Measurements from ENCODE around the gene TIMM8A. TPM values are rescaled to one million over a fixed set of nuclear protein-coding genes. Genes with fewer than 3 reads are reported as not detected.

TIMM8A gene
- polyA plus RNA-seq, 1 of the 3 experiments (the other 2 are of a cell fraction) = 14.2 TPM

DNA sequence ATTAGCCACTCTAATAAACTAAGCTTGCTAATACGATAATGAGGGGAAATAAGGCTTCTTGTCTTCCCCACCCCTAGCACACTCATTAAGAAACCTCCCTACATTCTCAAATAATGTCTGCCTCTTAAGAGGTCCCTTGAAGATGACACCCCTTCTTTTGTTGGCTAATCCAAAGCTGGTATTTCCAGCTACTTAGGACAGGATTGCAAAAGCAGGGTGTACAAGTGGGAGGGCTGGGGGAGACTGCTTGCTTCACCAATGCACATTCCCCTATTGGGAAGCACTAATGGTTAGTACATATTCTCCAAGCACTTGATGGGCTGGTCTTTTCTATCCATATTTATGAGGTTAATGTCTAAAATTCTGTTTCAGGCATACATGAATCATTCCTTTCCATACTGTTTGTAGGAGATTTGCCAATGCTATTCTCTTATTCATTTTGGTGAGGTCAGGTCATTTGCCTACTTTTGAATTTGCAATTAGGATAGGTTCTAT, 16.8 kb upstream of the TIMM8A start:
- no peak overlapping the region for H3K9ac ChIP-seq
- DNase-seq = no peak
- TF ChIP-seq NRF1 (IDR thresholded peaks at IDR 0.05; ENCODE audit: low read depth, low read length) (no peak), SMC3 (IDR thresholded peaks at IDR 0.05; ENCODE audit: low read depth, low read length) (no peak), FOSL2 (IDR thresholded peaks at IDR 0.05; ENCODE audit: borderline replicate concordance, low read depth) (no peak), EZH2phosphoT487 (IDR thresholded peaks at IDR 0.05; ENCODE audit: borderline replicate concordance, low read depth) (no peak), USF2 (IDR thresholded peaks at IDR 0.05; ENCODE audit: borderline replicate concordance, low read depth, low read length) (no peak), CHD2 (IDR thresholded peaks at IDR 0.05; ENCODE audit: low read length, partially characterized antibody) (no peak), MEF2A (IDR thresholded peaks at IDR 0.05; ENCODE audit: borderline replicate concordance, low read depth) (no peak), FOXM1 (IDR thresholded peaks at IDR 0.05; ENCODE audit: low read depth) (no peak), RCOR1 (IDR thresholded peaks at IDR 0.05; ENCODE audit: low read length) (no peak), TEAD4 (IDR thresholded peaks at IDR 0.05; ENCODE audit: borderline replicate concordance, insufficient read depth) (no peak), MXI1 (IDR thresholded peaks at IDR 0.05; ENCODE audit: low read depth, low read length) (no peak), ELF1 (IDR thresholded peaks at IDR 0.05) (no peak), JUND (IDR thresholded peaks at IDR 0.05) (no peak), FOXJ3 (CRISPR knock-in tag; IDR thresholded peaks at IDR 0.05) (no peak), GABPA (IDR thresholded peaks at IDR 0.05; ENCODE audit: low read depth) (no peak), RXRA (IDR thresholded peaks at IDR 0.05; ENCODE audit: borderline replicate concordance, low read depth) (no peak)
- TF ChIP-seq, protein P1, sequence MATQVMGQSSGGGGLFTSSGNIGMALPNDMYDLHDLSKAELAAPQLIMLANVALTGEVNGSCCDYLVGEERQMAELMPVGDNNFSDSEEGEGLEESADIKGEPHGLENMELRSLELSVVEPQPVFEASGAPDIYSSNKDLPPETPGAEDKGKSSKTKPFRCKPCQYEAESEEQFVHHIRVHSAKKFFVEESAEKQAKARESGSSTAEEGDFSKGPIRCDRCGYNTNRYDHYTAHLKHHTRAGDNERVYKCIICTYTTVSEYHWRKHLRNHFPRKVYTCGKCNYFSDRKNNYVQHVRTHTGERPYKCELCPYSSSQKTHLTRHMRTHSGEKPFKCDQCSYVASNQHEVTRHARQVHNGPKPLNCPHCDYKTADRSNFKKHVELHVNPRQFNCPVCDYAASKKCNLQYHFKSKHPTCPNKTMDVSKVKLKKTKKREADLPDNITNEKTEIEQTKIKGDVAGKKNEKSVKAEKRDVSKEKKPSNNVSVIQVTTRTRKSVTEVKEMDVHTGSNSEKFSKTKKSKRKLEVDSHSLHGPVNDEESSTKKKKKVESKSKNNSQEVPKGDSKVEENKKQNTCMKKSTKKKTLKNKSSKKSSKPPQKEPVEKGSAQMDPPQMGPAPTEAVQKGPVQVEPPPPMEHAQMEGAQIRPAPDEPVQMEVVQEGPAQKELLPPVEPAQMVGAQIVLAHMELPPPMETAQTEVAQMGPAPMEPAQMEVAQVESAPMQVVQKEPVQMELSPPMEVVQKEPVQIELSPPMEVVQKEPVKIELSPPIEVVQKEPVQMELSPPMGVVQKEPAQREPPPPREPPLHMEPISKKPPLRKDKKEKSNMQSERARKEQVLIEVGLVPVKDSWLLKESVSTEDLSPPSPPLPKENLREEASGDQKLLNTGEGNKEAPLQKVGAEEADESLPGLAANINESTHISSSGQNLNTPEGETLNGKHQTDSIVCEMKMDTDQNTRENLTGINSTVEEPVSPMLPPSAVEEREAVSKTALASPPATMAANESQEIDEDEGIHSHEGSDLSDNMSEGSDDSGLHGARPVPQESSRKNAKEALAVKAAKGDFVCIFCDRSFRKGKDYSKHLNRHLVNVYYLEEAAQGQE (IDR thresholded peaks at IDR 0.05; ENCODE audit: low read depth, low read length) = no peak
- TF ChIP-seq, protein P2, sequence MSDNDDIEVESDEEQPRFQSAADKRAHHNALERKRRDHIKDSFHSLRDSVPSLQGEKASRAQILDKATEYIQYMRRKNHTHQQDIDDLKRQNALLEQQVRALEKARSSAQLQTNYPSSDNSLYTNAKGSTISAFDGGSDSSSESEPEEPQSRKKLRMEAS (IDR thresholded peaks at IDR 0.05; ENCODE audit: low read depth) = no peak
- TF ChIP-seq, protein P3, sequence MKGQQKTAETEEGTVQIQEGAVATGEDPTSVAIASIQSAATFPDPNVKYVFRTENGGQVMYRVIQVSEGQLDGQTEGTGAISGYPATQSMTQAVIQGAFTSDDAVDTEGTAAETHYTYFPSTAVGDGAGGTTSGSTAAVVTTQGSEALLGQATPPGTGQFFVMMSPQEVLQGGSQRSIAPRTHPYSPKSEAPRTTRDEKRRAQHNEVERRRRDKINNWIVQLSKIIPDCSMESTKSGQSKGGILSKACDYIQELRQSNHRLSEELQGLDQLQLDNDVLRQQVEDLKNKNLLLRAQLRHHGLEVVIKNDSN (IDR thresholded peaks at IDR 0.05; ENCODE audit: borderline replicate concordance, low read depth) = no peak
- no peak overlapping the region for H2AFZ ChIP-seq (ENCODE audit: low read depth)
- ChIA-PET CTCF (no interaction called here), POLR2A (interaction anchor here (1.5 kb wide), 1 partner anchor 26 kb away, joined by 4 read pairs; the partner anchor contains the start of gene RPL36A)
- no peak overlapping the region for H3K4me3 ChIP-seq (ENCODE audit: low read depth in 2 of 2, low read length in 1 of 2)
- no peaks in the 10 kb centered on the region for H3K36me3 ChIP-seq (replicated peaks in 1 of 2; ENCODE audit: control insufficient read depth in 1 of 2, insufficient read depth in 2 of 2, low read length in 1 of 2)
- H3K79me2 ChIP-seq (ENCODE audit: insufficient read depth) = no peaks in the 10 kb centered on the region
- H3K27ac ChIP-seq (ENCODE audit: low read depth in 2 of 2, low read length in 1 of 2) = no peak overlapping the region
- no peaks in the 10 kb centered on the region for H3K9me2 ChIP-seq
- no peak overlapping the region for H3K4me2 ChIP-seq
- no peaks in the 10 kb centered on the region for H3F3A ChIP-seq (replicated peaks; ENCODE audit: insufficient read depth)
- H4K20me1 ChIP-seq (ENCODE audit: insufficient read depth) = no peaks in the 10 kb centered on the region
- peaks cover 20% of the 10 kb centered on the region for H3K27me3 ChIP-seq (ENCODE audit: insufficient read depth)
- 59% methylated on average over 1 of the region's 1 CpG for WGBS (ENCODE audit: low lambda C conversion rate)
- no peaks in the 10 kb centered on the region for H3K9me3 ChIP-seq
- peaks cover 0 to 2% of the 10 kb centered on the region in 2 experiments; a peak in 1 of 4 replicates for H3K4me1 ChIP-seq (ENCODE audit: control insufficient read depth in 1 of 2, insufficient read depth in 2 of 2, low read depth in 1 of 2, low read length in 1 of 2)

Measured in SK-N-SH (cell line).